GM23338 (cell line): ENCODE results near the gene ITPR2.

Source experiments
- CREB1 ChIP-seq: fragments of 250-450 bp; sonication (Bioruptor Pico); IDR thresholded peaks from 2 replicates; pipeline ENCODE4 v1.5.0; 2020; ENCODE audit warnings: low read depth, mild to moderate bottlenecking, moderate library complexity
- ETS1 ChIP-seq: IDR thresholded peaks from 2 replicates; pipeline ENCODE4 v1.6.1; 2016; ENCODE audit warnings: antibody characterized with exemption
- EZH2 ChIP-seq: fragments of 200-600 bp; sonication (generic); IDR thresholded peaks from one replicate; pipeline ENCODE4 v1.8.0; 2017; ENCODE audit warnings: antibody characterized with exemption, mild to moderate bottlenecking, low read depth; ENCODE audit not compliant: unreplicated experiment
- EZH2phosphoT487 ChIP-seq: fragments of 200-600 bp; sonication (generic); IDR thresholded peaks from one replicate; pipeline ENCODE4 v1.8.1; 2018; ENCODE audit warnings: antibody characterized with exemption; ENCODE audit not compliant: unreplicated experiment
- JUNB ChIP-seq: IDR thresholded peaks from one replicate; pipeline ENCODE4 v1.6.1; 2016; ENCODE audit warnings: antibody characterized with exemption; ENCODE audit not compliant: unreplicated experiment
- NANOG ChIP-seq: IDR thresholded peaks from 2 replicates; pipeline ENCODE4 v1.6.1; 2016; ENCODE audit warnings: antibody characterized with exemption, borderline replicate concordance
- POLR2AphosphoS5 ChIP-seq: IDR thresholded peaks from 2 replicates; pipeline ENCODE4 v1.6.1; 2016; ENCODE audit warnings: antibody characterized with exemption, low read depth
- STAT1 ChIP-seq: IDR thresholded peaks from one replicate; pipeline ENCODE4 v1.6.1; 2016; ENCODE audit warnings: antibody characterized with exemption; ENCODE audit not compliant: unreplicated experiment
- TF ChIP-seq, protein P1 (sequence below), 2 experiments: fragments of 200-600 bp in 1 of 2; sonication (generic) in 1 of 2; conservative IDR thresholded peaks; 2 replicates each; pipeline versions ENCODE4 v1.5.1 to v1.6.1; 2016 to 2017; ENCODE audit warnings: antibody characterized with exemption in 2 of 2, low read depth in 2 of 2, mild to moderate bottlenecking in 2 of 2, moderate library complexity in 1 of 2
- TF ChIP-seq, protein P2 (sequence below): IDR thresholded peaks from one replicate; pipeline ENCODE4 v1.6.1; 2018; ENCODE audit warnings: antibody characterized with exemption; ENCODE audit not compliant: unreplicated experiment

DNA sequence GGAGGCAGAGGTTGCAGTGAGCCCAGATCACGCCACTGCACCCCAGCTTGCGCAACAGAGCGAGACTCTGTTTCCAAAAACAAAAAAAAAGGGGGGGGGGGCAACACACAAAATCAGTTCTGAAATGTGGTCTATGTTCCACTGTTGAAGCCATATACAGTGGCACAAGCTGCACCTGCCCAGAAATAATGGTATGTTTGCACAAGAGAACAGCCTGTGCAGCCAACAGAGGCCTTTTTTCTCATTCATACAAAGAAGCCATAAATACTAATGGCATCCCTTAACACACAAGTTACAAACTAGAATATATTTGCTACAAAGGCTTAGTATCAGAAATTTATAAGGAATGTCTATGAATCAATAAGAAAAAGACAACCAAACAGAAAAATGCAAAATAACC lies 37.1 kb downstream of the ITPR2 start:
- TF ChIP-seq, protein P1, sequence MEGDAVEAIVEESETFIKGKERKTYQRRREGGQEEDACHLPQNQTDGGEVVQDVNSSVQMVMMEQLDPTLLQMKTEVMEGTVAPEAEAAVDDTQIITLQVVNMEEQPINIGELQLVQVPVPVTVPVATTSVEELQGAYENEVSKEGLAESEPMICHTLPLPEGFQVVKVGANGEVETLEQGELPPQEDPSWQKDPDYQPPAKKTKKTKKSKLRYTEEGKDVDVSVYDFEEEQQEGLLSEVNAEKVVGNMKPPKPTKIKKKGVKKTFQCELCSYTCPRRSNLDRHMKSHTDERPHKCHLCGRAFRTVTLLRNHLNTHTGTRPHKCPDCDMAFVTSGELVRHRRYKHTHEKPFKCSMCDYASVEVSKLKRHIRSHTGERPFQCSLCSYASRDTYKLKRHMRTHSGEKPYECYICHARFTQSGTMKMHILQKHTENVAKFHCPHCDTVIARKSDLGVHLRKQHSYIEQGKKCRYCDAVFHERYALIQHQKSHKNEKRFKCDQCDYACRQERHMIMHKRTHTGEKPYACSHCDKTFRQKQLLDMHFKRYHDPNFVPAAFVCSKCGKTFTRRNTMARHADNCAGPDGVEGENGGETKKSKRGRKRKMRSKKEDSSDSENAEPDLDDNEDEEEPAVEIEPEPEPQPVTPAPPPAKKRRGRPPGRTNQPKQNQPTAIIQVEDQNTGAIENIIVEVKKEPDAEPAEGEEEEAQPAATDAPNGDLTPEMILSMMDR (conservative IDR thresholded peaks at IDR 0.05; ENCODE audit: low read depth in 2 of 2): no peak
- TF ChIP-seq JUNB (no peak), CREB1 (CRISPR knock-in tag) (no peak), EZH2 (no peak), EZH2phosphoT487 (no peak), STAT1 (no peak), POLR2AphosphoS5 (no peak), NANOG (no peak), ETS1 (no peak)
- TF ChIP-seq, protein P2, sequence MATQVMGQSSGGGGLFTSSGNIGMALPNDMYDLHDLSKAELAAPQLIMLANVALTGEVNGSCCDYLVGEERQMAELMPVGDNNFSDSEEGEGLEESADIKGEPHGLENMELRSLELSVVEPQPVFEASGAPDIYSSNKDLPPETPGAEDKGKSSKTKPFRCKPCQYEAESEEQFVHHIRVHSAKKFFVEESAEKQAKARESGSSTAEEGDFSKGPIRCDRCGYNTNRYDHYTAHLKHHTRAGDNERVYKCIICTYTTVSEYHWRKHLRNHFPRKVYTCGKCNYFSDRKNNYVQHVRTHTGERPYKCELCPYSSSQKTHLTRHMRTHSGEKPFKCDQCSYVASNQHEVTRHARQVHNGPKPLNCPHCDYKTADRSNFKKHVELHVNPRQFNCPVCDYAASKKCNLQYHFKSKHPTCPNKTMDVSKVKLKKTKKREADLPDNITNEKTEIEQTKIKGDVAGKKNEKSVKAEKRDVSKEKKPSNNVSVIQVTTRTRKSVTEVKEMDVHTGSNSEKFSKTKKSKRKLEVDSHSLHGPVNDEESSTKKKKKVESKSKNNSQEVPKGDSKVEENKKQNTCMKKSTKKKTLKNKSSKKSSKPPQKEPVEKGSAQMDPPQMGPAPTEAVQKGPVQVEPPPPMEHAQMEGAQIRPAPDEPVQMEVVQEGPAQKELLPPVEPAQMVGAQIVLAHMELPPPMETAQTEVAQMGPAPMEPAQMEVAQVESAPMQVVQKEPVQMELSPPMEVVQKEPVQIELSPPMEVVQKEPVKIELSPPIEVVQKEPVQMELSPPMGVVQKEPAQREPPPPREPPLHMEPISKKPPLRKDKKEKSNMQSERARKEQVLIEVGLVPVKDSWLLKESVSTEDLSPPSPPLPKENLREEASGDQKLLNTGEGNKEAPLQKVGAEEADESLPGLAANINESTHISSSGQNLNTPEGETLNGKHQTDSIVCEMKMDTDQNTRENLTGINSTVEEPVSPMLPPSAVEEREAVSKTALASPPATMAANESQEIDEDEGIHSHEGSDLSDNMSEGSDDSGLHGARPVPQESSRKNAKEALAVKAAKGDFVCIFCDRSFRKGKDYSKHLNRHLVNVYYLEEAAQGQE: no peak
